MG63 (cell line): Measurements from ENCODE around the gene MRPS9. TPM values are rescaled to one million over a fixed set of nuclear protein-coding genes. Genes with fewer than 3 reads are reported as not detected.

ENCODE experiments used
- DNase-seq: peaks from one replicate; pipeline ENCODE4 v3.0.0-alpha.2; 2020
- H3K27me3 ChIP-seq: fragments of 250-450 bp; sonication (Bioruptor Pico); 2 replicates; pipeline ENCODE4 v1.5.1; 2020; ENCODE audit warnings: mild to moderate bottlenecking, moderate library complexity
- H3K36me3 ChIP-seq: fragments of 250-450 bp; sonication (Bioruptor Pico); 2 replicates; pipeline ENCODE4 v1.5.1; 2020; ENCODE audit warnings: mild to moderate bottlenecking, moderate library complexity
- H3K4me3 ChIP-seq: fragments of 250-450 bp; sonication (Bioruptor Pico); 2 replicates; pipeline ENCODE4 v1.5.1; 2020; ENCODE audit warnings: mild to moderate bottlenecking, moderate library complexity
- H3K9me3 ChIP-seq: fragments of 250-450 bp; sonication (Bioruptor Pico); 2 replicates; pipeline ENCODE4 v1.5.1; 2020; ENCODE audit warnings: mild to moderate bottlenecking, moderate library complexity
- total RNA-seq: library from RNA; depleted of rRNA; stranded (reverse); fragments of >200 nt; shearing (Covaris generic); gene quantifications from 2 replicates; pipeline ENCODE4 v1.2.3, GENCODE V29; 2014; ENCODE audit warnings: low replicate concordance

Gene MRPS9
- total RNA-seq, 1 experiment from 2014 or later, result 41.3 TPM

DNA sequence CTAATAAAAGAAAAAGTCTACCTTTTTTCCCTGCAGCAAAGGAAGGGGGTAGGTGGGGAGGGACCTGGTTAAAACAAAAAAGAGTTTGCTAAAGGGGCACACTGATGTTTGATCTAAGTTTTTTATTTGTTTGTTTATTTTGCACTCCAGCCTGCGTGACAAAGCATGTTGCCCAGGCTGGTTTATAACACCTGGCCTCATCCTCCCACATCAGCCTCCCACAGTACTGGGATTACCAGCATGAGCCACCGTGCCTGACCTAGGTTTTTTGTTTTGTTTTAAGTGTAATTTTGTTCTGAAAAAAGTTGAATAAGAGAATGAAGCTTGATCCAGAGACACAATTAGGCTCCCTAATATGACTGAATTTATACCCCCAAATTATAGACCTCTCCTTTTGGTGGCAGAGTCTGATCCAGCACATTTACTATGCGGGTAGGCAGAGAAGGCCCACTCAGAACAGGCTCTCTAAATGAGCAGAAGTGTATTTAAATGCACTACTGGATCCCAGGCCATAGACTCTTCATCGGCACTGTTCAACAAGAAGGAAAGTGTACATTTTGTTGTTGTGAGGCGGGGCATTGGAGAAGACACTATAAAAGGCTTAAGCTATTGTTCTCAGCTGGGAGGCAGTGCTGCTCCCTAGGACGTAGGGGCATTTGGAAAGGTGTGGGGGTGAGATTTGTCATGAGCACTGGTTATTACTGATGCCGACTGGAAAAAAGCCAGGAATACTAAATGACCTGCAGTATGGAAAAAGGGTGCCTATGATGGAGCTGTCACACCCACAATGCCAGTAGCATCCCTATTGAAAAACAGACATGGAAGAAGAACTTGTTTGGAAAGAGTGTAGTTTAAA is 32.4 kb downstream of the MRPS9 start:
- Histone ChIP-seq H3K4me3 (no peak overlapping the region), H3K9me3 (no peaks in the 10 kb centered on the region), H3K36me3 (no peaks in the 10 kb centered on the region), H3K27me3 (no peaks in the 10 kb centered on the region)
- DNase-seq, result no peak

DNA sequence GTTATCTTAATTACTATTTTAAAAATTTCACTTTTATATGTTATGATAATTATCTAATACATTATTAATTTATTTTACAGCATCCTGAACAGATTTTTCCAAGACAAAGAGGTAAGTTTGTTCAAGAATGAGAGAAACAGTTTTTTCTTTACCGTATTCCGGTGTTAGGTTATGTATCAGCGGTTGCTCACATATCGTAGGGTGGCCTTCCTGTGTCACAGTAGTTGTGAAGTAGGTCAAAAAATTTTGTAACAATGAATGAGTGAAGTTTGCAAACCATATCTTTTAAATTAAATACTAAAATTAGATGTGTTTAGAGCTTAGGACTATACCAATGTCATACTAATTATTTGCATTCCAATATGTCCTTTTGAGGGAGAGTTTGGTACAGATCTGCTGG is 33.5 kb downstream of the MRPS9 start:
- Histone ChIP-seq H3K27me3 (no peaks in the 10 kb centered on the region), H3K4me3 (no peak overlapping the region), H3K9me3 (no peaks in the 10 kb centered on the region), H3K36me3 (no peaks in the 10 kb centered on the region)
- DNase-seq, result no peak

DNA sequence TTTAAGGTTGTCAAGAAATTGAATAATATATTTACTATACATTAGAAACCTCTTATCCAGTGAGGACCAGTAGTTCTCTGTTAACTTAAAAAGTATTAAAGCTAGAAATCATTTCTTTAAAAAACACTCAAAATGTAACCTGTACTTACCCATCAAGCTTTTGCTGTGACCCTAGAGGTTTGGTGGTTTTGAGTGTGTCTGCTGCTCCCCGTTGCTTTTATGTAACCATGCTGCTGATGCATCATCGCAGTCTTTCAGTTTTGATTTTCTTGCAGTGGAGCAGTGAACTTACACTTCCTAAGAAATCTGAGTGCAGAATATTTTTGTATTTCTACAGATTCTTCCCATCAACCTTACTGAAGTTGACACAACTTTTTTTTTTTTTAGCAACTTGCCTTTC is 34.2 kb downstream of the MRPS9 start:
- no peaks in the 10 kb centered on the region for H3K36me3 ChIP-seq
- H3K4me3 ChIP-seq, result no peak overlapping the region
- no peak for DNase-seq
- no peaks in the 10 kb centered on the region for H3K9me3 ChIP-seq
- no peaks in the 10 kb centered on the region for H3K27me3 ChIP-seq

- H3K4me3 ChIP-seq, result no peak overlapping the region
- no peaks in the 10 kb centered on the region for H3K9me3 ChIP-seq
- DNase-seq, result no peak
- H3K36me3 ChIP-seq, result no peaks in the 10 kb centered on the region
- no peaks in the 10 kb centered on the region for H3K27me3 ChIP-seq
Measured at GRCh38 chr2:105073591-105073990, 35.7 kb downstream of the MRPS9 start.

DNA sequence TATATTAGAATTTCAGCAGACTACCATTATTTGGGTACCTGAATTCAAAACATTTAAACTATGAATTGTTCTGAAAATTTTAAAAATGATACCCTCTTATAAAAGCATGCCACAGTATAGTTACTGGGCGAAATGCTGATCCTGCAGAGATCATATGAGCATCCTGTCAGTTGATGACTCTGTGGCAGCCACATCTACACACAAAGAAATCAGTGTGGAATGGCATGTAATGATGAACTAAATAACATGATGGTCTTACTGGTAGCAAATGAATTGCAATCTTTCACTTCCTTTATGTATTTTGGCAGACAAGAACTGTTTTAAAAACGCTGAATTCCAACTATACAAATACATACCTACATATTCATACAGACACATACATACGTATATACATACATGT is 38.3 kb downstream of the MRPS9 start:
- H3K9me3 ChIP-seq, result no peaks in the 10 kb centered on the region
- H3K27me3 ChIP-seq, result no peaks in the 10 kb centered on the region
- no peak for DNase-seq
- H3K36me3 ChIP-seq, result peaks cover 3% of the 10 kb centered on the region; the same call in 1 of the 2 replicates
- H3K4me3 ChIP-seq, result no peak overlapping the region

GRCh38 chr2:105078906-105079495 is 41.1 kb downstream of the MRPS9 start:
- Histone ChIP-seq H3K4me3 (no peak overlapping the region), H3K27me3 (no peaks in the 10 kb centered on the region)

GRCh38 chr2:105080461-105080860 is 42.6 kb downstream of the MRPS9 start:
- H3K9me3 ChIP-seq, result no peaks in the 10 kb centered on the region
- no peaks in the 10 kb centered on the region for H3K27me3 ChIP-seq
- DNase-seq, result no peak
- H3K36me3 ChIP-seq, result peaks cover 3% of the 10 kb centered on the region; the same call in 1 of the 2 replicates
- no peak overlapping the region for H3K4me3 ChIP-seq

More at GRCh38 chr2:105078906-105079495, 41.1 kb downstream of the MRPS9 start:
- Histone ChIP-seq H3K9me3 (no peaks in the 10 kb centered on the region), H3K36me3 (peaks cover 3% of the 10 kb centered on the region; the same call in 1 of the 2 replicates)
- DNase-seq, result no peak

DNA sequence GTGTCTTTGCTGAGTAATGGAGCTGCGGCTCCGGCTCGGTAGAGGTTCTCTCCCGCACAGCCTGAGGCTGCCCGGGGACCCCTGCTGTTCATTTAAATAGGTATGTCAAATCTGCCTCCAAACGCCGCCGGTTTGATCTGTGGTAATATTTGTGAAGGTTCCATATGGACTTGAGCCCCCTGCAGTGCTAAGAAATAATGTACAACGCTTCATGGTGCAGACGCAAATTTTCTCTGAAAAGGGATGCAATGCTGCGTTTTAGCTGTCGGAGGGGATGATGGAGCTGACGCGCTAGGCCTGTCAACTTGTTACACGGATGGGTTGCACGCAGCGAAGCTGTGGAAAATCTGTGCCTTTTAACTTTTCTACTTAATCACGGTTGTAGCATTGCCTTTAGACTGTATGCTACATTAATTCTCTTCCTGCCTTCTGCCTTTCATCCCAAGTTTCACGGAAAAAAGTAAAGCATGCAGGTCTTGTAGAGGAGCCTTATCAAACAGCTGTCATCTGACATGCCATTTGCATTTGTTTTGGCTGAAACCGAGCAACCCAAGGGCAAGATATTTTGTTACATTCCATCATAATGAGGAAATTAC is 43.2 kb downstream of the MRPS9 start:
- Histone ChIP-seq H3K4me3 (no peak overlapping the region), H3K27me3 (no peaks in the 10 kb centered on the region), H3K9me3 (no peaks in the 10 kb centered on the region), H3K36me3 (peaks cover 3% of the 10 kb centered on the region; the same call in 1 of the 2 replicates)
- DNase-seq, result no peak

GRCh38 chr2:105082107-105082506 is 44.2 kb downstream of the MRPS9 start:
- DNase-seq, result no peak
- Histone ChIP-seq H3K4me3 (no peak overlapping the region), H3K9me3 (no peaks in the 10 kb centered on the region), H3K27me3 (no peaks in the 10 kb centered on the region), H3K36me3 (peaks cover 3% of the 10 kb centered on the region; the same call in 1 of the 2 replicates)

- H3K36me3 ChIP-seq, result peaks cover 3% of the 10 kb centered on the region; the same call in 1 of the 2 replicates
- no peaks in the 10 kb centered on the region for H3K27me3 ChIP-seq
- no peak overlapping the region for H3K4me3 ChIP-seq
- no peak for DNase-seq
- no peaks in the 10 kb centered on the region for H3K9me3 ChIP-seq
Measured at GRCh38 chr2:105085525-105085924, 47.7 kb downstream of the MRPS9 start.

- Histone ChIP-seq H3K36me3 (no peaks in the 10 kb centered on the region), H3K27me3 (no peaks in the 10 kb centered on the region), H3K9me3 (no peaks in the 10 kb centered on the region), H3K4me3 (no peak overlapping the region)
- no peak for DNase-seq
Measured at GRCh38 chr2:105087273-105087672, 49.4 kb downstream of the MRPS9 start.

GRCh38 chr2:105090091-105090490 is 52.2 kb downstream of the MRPS9 start:
- no peaks in the 10 kb centered on the region for H3K36me3 ChIP-seq
- no peaks in the 10 kb centered on the region for H3K9me3 ChIP-seq
- H3K4me3 ChIP-seq, result no peak overlapping the region
- no peak for DNase-seq
- no peaks in the 10 kb centered on the region for H3K27me3 ChIP-seq

GRCh38 chr2:105092797-105093196 is 54.9 kb downstream of the MRPS9 start:
- H3K4me3 ChIP-seq, result no peak overlapping the region
- H3K9me3 ChIP-seq, result no peaks in the 10 kb centered on the region
- no peaks in the 10 kb centered on the region for H3K27me3 ChIP-seq
- peaks cover 2% of the 10 kb centered on the region; the same call in 1 of the 2 replicates for H3K36me3 ChIP-seq
- no peak for DNase-seq

- Histone ChIP-seq H3K36me3 (peaks cover 2% of the 10 kb centered on the region; the same call in 1 of the 2 replicates), H3K27me3 (no peaks in the 10 kb centered on the region), H3K4me3 (no peak overlapping the region), H3K9me3 (no peaks in the 10 kb centered on the region)
- DNase-seq, result no peak
Measured at GRCh38 chr2:105099153-105099552, 61.3 kb downstream of the MRPS9 start.

DNA sequence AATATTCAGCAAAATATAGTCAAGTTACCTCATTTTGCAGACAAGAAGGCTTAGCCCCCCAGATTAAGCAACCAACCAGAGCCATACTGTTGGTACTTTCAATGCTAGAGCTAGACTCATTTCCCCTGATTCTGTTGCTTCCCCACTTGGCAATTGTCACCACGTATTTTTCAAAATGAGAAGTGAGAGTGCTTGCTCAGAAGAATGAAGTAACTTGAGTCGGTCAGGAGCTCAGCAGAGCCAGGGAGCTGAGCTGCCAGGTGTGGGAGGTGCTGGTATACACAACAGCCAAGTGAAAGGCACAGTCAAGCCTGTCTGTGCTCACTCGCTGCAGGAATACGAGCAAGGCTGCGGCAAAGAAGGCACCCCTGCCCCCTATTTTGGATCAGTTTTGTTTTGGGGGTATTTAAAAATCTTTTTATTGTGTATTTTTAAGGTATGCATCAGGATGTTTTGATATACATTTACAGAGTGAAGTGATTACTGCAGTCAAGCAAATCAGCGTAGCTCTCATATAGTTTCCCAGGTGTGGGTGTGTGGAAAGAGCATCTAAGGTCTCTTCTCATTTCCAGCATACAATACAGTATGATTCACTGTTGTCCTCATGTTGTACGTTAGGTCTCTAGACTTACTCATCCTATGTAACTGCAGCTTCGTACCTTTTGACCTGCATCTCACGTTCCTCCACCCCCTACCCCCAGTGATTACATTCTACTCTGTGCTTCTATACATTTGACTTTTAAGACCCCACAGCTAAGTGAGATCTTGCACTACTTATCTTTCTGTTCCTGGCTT is 62.4 kb downstream of the MRPS9 start:
- DNase-seq, result no peak
- Histone ChIP-seq H3K36me3 (peaks cover 2% of the 10 kb centered on the region; the same call in 1 of the 2 replicates), H3K27me3 (no peaks in the 10 kb centered on the region), H3K4me3 (no peak overlapping the region), H3K9me3 (no peaks in the 10 kb centered on the region)

DNA sequence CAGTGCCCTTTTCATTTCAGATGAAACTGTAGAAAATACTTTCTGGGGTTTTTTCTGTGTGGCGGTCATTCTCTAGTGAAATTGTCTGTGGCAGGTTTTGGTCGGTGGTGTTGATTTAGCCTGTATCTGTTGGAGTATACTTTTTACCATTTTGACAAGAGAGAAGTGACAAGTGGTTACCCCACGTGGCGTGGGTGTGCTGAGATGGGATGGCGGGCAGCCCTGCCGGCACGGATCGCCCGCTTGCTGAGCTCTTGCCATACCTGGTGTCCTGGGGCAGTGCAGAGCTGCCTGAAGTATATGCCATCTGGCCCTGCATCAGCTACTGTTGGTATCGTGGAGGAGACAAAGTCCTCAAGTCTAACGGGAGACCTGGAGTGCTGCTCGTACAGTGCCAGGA is 64.1 kb downstream of the MRPS9 start:
- H3K27me3 ChIP-seq, result no peaks in the 10 kb centered on the region
- H3K4me3 ChIP-seq, result no peak overlapping the region
- DNase-seq, result no peak
- H3K36me3 ChIP-seq, result peaks cover 2% of the 10 kb centered on the region; the same call in 1 of the 2 replicates
- no peaks in the 10 kb centered on the region for H3K9me3 ChIP-seq
